ENCODE measurements around the gene GPSM1. TPM values are rescaled to one million over a fixed set of nuclear protein-coding genes. Genes with fewer than 3 reads are reported as not detected.

The GPSM1 gene
- polyA plus RNA-seq, 2 donors = 1.7 to 4.5 TPM

DNA sequence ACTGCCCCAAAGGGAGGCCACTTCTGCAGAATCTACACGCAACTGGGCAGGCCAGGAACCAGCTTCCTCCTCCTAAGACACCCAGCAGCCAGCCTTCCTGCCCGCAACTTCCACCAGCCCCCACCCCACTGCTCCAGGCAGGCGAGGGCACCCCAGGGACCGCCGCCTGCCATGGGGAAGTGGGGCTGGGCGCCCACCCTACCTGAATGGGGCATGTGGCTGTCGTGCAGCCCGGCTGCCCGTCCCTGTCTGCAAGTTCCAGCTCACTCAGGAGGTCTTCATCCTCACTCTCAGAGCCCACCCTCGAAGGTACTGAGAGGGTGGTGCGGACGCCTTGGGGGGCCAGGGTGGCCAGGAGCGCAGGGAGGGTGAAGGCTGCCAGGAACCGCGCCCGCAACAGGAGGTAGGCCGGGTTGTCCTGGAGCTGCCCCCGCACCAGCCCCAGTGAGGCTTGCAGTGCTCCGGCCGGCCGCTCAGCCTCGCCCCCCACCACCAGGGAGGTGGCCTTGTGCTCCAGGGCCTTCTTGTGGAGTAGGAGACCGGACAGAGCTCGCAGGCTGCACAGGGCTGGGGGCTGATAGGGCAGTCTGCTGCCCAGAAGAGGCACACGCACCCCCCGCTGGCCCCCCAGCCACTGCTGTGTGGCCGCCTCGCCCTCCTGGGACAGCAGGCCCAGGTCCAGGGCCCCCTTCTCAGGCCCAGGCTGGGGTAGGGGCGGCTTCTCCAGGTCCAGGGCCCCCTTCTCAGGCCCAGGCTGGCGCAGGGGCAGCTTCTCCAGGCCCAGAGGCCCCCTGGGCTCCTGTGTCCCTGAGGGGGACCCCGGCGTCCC lies 50.2 kb downstream of the GPSM1 start:
- Histone ChIP-seq H3K36me3 (ENCODE audit: control insufficient read depth in 2 of 2, insufficient read depth in 2 of 2, low read length in 1 of 2) (peaks cover 0 to 35% of the 10 kb centered on the region in 2 donors), H3K27ac (ENCODE audit: low read depth in 2 of 2, low read length in 1 of 2) (no peak overlapping the region), H3K4me3 (ENCODE audit: low read depth in 1 of 2, low read length in 2 of 2) (no peak overlapping the region), H3K4me1 (ENCODE audit: control insufficient read depth in 2 of 2, insufficient read depth in 2 of 2, low read length in 1 of 2) (peaks cover 0 to 10% of the 10 kb centered on the region in 2 donors), H3K27me3 (ENCODE audit: control insufficient read depth in 1 of 2, insufficient read depth in 2 of 2, low read length in 2 of 2) (no peaks in the 10 kb centered on the region), H3K9me3 (ENCODE audit: control insufficient read depth in 2 of 2, insufficient read depth in 1 of 2, low read depth in 1 of 2, low read length in 1 of 2) (no peaks in the 10 kb centered on the region)
- 86% methylated on average over 31 to 32 of the region's 32 CpGs for WGBS, 2 donors

DNA sequence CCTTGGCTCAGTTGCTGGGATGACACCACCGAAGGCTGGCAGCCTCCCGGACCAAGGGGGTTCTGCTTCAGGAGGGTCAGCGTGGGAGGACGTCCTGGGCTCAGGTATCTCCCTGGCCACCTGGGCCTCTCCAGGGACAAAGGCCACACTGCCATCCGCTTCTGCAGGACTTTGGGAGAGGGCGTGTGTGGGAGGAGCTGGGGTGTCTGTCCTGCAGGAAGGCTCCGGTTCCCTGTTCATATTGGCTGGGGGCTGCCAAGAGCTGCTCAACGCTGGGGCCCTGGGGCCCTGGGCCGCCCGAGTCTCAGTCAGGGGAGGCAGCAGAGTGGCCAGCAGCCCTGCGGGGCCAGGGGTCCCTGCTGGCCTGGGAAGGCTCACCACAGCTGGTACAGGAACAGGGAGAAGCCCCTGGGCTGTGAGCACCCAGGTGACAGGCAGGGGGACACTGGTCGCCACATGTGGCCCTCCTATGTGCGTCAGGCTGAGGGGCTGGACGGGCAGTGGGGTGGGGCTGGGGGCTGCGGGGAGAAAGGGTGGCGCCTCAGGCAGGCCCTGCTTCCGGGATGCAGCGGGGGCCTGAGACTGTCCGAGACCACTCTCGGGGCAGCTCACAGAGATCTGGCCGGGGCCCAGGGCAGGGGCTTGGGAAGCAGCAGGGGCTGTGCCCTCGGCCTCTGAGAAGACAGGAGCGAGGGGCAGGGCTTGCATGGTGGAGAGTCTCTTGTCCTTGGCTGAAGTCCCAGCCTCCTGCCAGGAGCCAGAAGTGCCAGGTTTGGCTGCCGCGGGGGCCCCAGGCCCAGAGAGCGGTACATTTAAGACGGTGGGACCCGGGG lies 51.0 kb downstream of the GPSM1 start:
- peaks cover 7 to 43% of the 10 kb centered on the region in 2 donors for H3K36me3 ChIP-seq (ENCODE audit: control insufficient read depth in 2 of 2, insufficient read depth in 2 of 2, low read length in 1 of 2)
- H3K4me1 ChIP-seq (ENCODE audit: control insufficient read depth in 2 of 2, insufficient read depth in 2 of 2, low read length in 1 of 2) = peaks cover 0 to 2% of the 10 kb centered on the region in 2 donors
- H3K9me3 ChIP-seq (ENCODE audit: control insufficient read depth in 2 of 2, insufficient read depth in 1 of 2, low read depth in 1 of 2, low read length in 1 of 2) = no peaks in the 10 kb centered on the region
- WGBS, 2 donors = 83 to 88% methylated on average over 28 of the region's 28 CpGs
- H3K4me3 ChIP-seq (ENCODE audit: low read depth in 1 of 2, low read length in 2 of 2) = no peak overlapping the region
- no peaks in the 10 kb centered on the region for H3K27me3 ChIP-seq (ENCODE audit: control insufficient read depth in 1 of 2, insufficient read depth in 2 of 2, low read length in 2 of 2)
- H3K27ac ChIP-seq (ENCODE audit: low read depth in 2 of 2, low read length in 1 of 2) = no peak overlapping the region

DNA sequence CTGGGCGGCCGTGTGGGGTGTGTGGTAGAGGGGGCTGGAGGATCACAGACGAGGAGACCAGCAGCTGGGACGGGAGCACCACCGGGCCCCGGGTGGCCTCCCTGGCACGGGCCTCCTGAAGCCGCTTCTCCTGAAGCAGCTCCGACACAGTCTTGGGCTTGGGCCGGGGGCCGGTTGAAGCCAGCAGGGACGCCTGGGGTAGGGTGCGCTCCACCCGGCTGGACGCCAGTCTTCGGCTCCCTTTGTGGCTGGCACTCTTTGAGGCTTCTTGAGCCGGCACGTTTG lies 51.6 kb downstream of the GPSM1 start:
- no peaks in the 10 kb centered on the region for H3K27me3 ChIP-seq (ENCODE audit: control insufficient read depth in 1 of 2, insufficient read depth in 2 of 2, low read length in 2 of 2)
- H3K9me3 ChIP-seq (ENCODE audit: control insufficient read depth in 2 of 2, insufficient read depth in 1 of 2, low read depth in 1 of 2, low read length in 1 of 2) = no peaks in the 10 kb centered on the region
- 87 to 91% methylated on average over 15 to 18 of the region's 18 CpGs for WGBS, 2 donors
- H3K36me3 ChIP-seq (ENCODE audit: control insufficient read depth in 2 of 2, insufficient read depth in 2 of 2, low read length in 1 of 2) = peaks cover 9 to 47% of the 10 kb centered on the region in 2 donors
- H3K4me1 ChIP-seq (ENCODE audit: control insufficient read depth in 2 of 2, insufficient read depth in 2 of 2, low read length in 1 of 2) = no peaks in the 10 kb centered on the region
- no peak overlapping the region for H3K27ac ChIP-seq (ENCODE audit: low read depth in 2 of 2, low read length in 1 of 2)
- H3K4me3 ChIP-seq (ENCODE audit: low read depth in 1 of 2, low read length in 2 of 2) = no peak overlapping the region

DNA sequence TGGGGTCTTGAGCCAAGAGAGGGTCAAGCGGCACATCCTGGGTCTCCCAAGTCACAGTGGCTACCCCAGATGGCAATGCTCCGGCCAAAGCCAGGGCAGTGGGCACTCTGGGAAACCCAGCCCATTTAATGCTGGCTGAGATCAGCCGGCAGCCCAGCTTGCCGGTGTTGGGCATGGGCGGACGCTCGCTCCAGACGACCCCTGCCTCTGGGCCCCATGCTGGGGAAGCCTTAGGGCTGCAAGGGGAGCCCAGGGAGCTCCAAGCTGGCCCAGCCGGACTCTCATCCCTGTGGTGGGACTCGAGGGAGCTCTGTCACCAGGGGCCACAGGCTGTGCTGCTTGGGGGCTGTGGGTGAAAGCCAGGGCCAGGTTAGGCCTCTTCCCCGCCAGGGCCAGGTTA lies 52.1 kb downstream of the GPSM1 start:
- no peaks in the 10 kb centered on the region for H3K27me3 ChIP-seq (ENCODE audit: control insufficient read depth in 1 of 2, insufficient read depth in 2 of 2, low read length in 2 of 2)
- no peaks in the 10 kb centered on the region for H3K9me3 ChIP-seq (ENCODE audit: control insufficient read depth in 2 of 2, insufficient read depth in 1 of 2, low read depth in 1 of 2, low read length in 1 of 2)
- no peak overlapping the region for H3K27ac ChIP-seq (ENCODE audit: low read depth in 2 of 2, low read length in 1 of 2)
- no peak overlapping the region for H3K4me3 ChIP-seq (ENCODE audit: low read depth in 1 of 2, low read length in 2 of 2)
- H3K36me3 ChIP-seq (ENCODE audit: control insufficient read depth in 2 of 2, insufficient read depth in 2 of 2, low read length in 1 of 2) = peaks cover 12 to 51% of the 10 kb centered on the region in 2 donors
- 93 to 94% methylated on average over 11 of the region's 11 CpGs for WGBS, 2 donors
- no peaks in the 10 kb centered on the region for H3K4me1 ChIP-seq (ENCODE audit: control insufficient read depth in 2 of 2, insufficient read depth in 2 of 2, low read length in 1 of 2)

DNA sequence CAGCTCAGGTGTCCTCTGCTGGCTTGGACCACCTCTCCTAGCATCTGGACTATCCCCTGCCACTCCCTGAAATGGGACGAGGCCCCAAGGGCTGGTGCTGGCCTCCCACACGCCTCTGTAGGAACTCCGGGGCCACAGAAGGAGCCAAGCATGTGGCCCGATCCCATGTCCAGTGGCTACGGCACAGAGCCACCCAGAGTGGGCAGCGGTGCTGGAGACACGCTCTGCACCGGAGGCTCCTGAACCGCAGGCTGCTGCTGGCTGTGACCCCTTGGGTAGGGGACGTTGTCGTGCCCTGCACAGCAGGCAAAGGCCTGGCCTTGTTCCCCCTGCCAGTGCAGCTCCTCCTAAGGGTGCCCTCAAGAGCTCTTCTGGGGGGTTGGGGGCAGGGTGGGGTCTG lies 52.6 kb downstream of the GPSM1 start:
- Histone ChIP-seq H3K27ac (ENCODE audit: low read depth in 2 of 2, low read length in 1 of 2) (no peak overlapping the region), H3K36me3 (ENCODE audit: control insufficient read depth in 2 of 2, insufficient read depth in 2 of 2, low read length in 1 of 2) (peaks cover 12 to 52% of the 10 kb centered on the region in 2 donors), H3K27me3 (ENCODE audit: control insufficient read depth in 1 of 2, insufficient read depth in 2 of 2, low read length in 2 of 2) (no peaks in the 10 kb centered on the region), H3K9me3 (ENCODE audit: control insufficient read depth in 2 of 2, insufficient read depth in 1 of 2, low read depth in 1 of 2, low read length in 1 of 2) (no peaks in the 10 kb centered on the region), H3K4me3 (ENCODE audit: low read depth in 1 of 2, low read length in 2 of 2) (no peak overlapping the region), H3K4me1 (ENCODE audit: control insufficient read depth in 2 of 2, insufficient read depth in 2 of 2, low read length in 1 of 2) (no peaks in the 10 kb centered on the region)
- WGBS, 2 donors = 86 to 92% methylated on average over 11 of the region's 11 CpGs

DNA sequence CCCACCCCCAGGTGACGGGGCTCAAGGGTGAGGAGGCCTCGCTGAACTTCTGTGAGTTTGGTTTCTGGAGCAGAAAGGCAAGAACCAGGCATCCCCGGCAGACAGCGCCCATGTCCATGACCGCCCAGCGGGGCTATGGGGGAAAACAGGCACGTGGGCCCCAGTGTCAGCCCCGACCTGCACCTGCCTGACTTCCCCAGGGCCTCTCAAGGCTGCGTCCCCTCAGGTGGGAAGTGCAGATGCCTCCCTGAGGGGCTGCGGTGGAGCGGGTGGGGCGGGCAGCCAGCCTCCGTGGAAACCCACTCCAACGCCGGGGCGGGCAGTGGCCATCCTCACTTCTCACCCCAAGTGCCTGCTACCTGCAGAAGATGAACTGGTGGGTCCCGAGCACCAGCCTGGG lies 53.0 kb downstream of the GPSM1 start:
- peaks cover 14 to 52% of the 10 kb centered on the region in 2 donors for H3K36me3 ChIP-seq (ENCODE audit: control insufficient read depth in 2 of 2, insufficient read depth in 2 of 2, low read length in 1 of 2)

DNA sequence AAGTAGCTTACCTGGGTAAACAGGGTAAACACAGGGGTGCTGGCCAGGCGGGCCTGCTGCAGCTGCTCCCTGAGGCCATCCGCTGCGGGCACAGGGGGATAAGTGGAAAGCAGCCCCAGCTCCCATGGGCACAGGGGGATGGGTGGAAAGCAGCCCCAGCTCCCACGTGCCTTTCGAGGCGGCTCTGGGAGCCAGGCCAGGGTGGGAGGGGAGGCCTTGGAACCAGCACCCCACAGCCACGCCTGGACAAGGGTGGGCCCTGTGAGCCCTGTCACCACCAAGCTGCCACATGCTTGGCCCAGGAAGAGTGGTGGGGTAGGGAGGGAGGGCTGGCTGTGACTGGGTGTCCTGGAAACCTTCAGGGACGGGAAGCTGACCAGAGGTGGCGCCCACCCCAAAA lies 54.0 kb downstream of the GPSM1 start:
- Histone ChIP-seq H3K4me1 (ENCODE audit: control insufficient read depth in 2 of 2, insufficient read depth in 2 of 2, low read length in 1 of 2) (no peaks in the 10 kb centered on the region), H3K27me3 (ENCODE audit: control insufficient read depth in 1 of 2, insufficient read depth in 2 of 2, low read length in 2 of 2) (no peaks in the 10 kb centered on the region), H3K4me3 (ENCODE audit: low read depth in 1 of 2, low read length in 2 of 2) (no peak overlapping the region), H3K9me3 (ENCODE audit: control insufficient read depth in 2 of 2, insufficient read depth in 1 of 2, low read depth in 1 of 2, low read length in 1 of 2) (no peaks in the 10 kb centered on the region), H3K27ac (ENCODE audit: low read depth in 2 of 2, low read length in 1 of 2) (no peak overlapping the region), H3K36me3 (ENCODE audit: control insufficient read depth in 2 of 2, insufficient read depth in 2 of 2, low read length in 1 of 2) (peaks cover 14 to 52% of the 10 kb centered on the region in 2 donors)
- WGBS, 2 donors = 75 to 83% methylated on average over 9 of the region's 9 CpGs

More for the DNA sequence above, 53.0 kb downstream of the GPSM1 start:
- H3K9me3 ChIP-seq (ENCODE audit: control insufficient read depth in 2 of 2, insufficient read depth in 1 of 2, low read depth in 1 of 2, low read length in 1 of 2) = no peaks in the 10 kb centered on the region
- H3K4me3 ChIP-seq (ENCODE audit: low read depth in 1 of 2, low read length in 2 of 2) = no peak overlapping the region
- no peak overlapping the region for H3K27ac ChIP-seq (ENCODE audit: low read depth in 2 of 2, low read length in 1 of 2)
- no peaks in the 10 kb centered on the region for H3K27me3 ChIP-seq (ENCODE audit: control insufficient read depth in 1 of 2, insufficient read depth in 2 of 2, low read length in 2 of 2)
- H3K4me1 ChIP-seq (ENCODE audit: control insufficient read depth in 2 of 2, insufficient read depth in 2 of 2, low read length in 1 of 2) = no peaks in the 10 kb centered on the region
- WGBS, 2 donors = 92 to 93% methylated on average over 17 of the region's 17 CpGs

DNA sequence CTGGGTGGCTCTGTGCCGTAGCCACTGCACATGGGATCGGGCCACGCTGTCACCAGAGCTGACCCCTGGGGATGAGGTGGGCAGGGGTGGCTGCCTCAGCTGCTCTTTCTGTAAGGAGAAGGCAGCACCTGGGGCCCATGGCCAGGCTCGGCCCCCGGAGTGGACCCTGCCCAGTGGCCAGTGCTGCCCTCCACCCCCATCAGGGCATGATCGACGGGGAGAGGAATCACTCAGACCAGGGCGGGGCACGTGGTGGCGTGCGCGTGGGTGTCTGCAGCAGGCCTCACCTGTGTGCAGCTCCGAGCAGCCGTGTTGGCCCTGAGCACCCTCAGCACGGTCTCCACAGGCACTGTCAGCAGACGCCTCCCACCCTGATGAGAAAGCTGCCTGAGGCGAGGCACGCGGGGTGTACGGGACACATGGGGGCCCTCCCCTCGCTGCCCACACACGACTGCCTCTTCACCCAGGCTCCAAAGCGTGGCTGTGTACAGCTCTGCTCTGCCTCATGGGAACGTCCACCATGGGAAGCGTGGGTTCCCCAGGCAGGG lies 54.7 kb downstream of the GPSM1 start:
- peaks cover 15 to 55% of the 10 kb centered on the region in 2 donors for H3K36me3 ChIP-seq (ENCODE audit: control insufficient read depth in 2 of 2, insufficient read depth in 2 of 2, low read length in 1 of 2)

DNA sequence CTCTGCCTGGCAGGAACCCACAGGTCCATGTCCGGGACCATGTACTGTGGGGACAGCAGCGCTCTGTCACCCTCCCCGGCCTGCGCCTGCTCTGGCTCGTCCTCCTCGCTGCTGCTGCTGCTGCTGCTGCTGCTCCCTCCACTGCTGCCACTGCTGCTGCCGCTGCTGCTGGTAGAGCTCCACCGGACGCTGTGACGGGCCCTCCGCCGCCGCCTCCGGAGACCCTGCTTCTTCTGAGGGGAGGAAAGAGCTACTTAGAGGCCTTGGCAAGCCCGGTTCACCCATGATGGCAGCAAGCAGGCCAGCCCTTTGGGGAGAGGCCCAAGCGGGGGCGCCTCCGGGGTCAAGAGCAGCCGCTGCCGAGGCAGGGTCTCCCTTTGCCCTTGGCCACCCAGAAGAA lies 56.1 kb downstream of the GPSM1 start:
- no peak overlapping the region for H3K4me3 ChIP-seq (ENCODE audit: low read depth in 1 of 2, low read length in 2 of 2)
- WGBS, 2 donors = 96 to 97% methylated on average over 20 of the region's 20 CpGs
- H3K36me3 ChIP-seq (ENCODE audit: control insufficient read depth in 2 of 2, insufficient read depth in 2 of 2, low read length in 1 of 2) = peaks cover 25 to 66% of the 10 kb centered on the region in 2 donors
- H3K4me1 ChIP-seq (ENCODE audit: control insufficient read depth in 2 of 2, insufficient read depth in 2 of 2, low read length in 1 of 2) = no peaks in the 10 kb centered on the region
- no peaks in the 10 kb centered on the region for H3K9me3 ChIP-seq (ENCODE audit: control insufficient read depth in 2 of 2, insufficient read depth in 1 of 2, low read depth in 1 of 2, low read length in 1 of 2)
- no peaks in the 10 kb centered on the region for H3K27me3 ChIP-seq (ENCODE audit: control insufficient read depth in 1 of 2, insufficient read depth in 2 of 2, low read length in 2 of 2)
- no peak overlapping the region for H3K27ac ChIP-seq (ENCODE audit: low read depth in 2 of 2, low read length in 1 of 2)

More for the DNA sequence above, 54.7 kb downstream of the GPSM1 start:
- H3K27me3 ChIP-seq (ENCODE audit: control insufficient read depth in 1 of 2, insufficient read depth in 2 of 2, low read length in 2 of 2) = no peaks in the 10 kb centered on the region
- H3K4me3 ChIP-seq (ENCODE audit: low read depth in 1 of 2, low read length in 2 of 2) = no peak overlapping the region
- H3K9me3 ChIP-seq (ENCODE audit: control insufficient read depth in 2 of 2, insufficient read depth in 1 of 2, low read depth in 1 of 2, low read length in 1 of 2) = no peaks in the 10 kb centered on the region
- H3K27ac ChIP-seq (ENCODE audit: low read depth in 2 of 2, low read length in 1 of 2) = no peak overlapping the region
- 90 to 91% methylated on average over 25 of the region's 25 CpGs for WGBS, 2 donors
- H3K4me1 ChIP-seq (ENCODE audit: control insufficient read depth in 2 of 2, insufficient read depth in 2 of 2, low read length in 1 of 2) = no peaks in the 10 kb centered on the region
